ENCODE measurements around the gene SLC36A3. TPM values are rescaled to one million over a fixed set of nuclear protein-coding genes. Genes with fewer than 3 reads are reported as not detected.

The SLC36A3 gene
- total RNA-seq, result not detected

GRCh38 chr5:151303666-151304065 lies at the start of gene SLC36A3:
Gene SLC36A3 (minus strand): TSS chr5:151303766. CDS start chr5:151303354, 412 bp downstream.
- Histone ChIP-seq H3K4me3 (no peak within 1 kb of the TSS), H3K27me3 (peaks cover 23% of the 10 kb centered on the region), H3K4me1 (no peaks in the 10 kb centered on the region), H3K27ac (no peak within 1 kb of the TSS), H3K36me3 (no peaks in the 10 kb centered on the region), H3K9me3 (no peaks in the 10 kb centered on the region)
- WGBS, 2 donors (ENCODE audit: low coverage in 1 of 2), result 40% methylated on average over 1 of the region's 2 CpGs; no CpG with 5 or more reads in 1 of the 2 donors
- ATAC-seq, result no peak
- no peak for TF ChIP-seq POLR2AphosphoS5 (IDR thresholded peaks at IDR 0.05)
- no peak for TF ChIP-seq EP300 (IDR thresholded peaks at IDR 0.05)
- no peak for TF ChIP-seq CTCF (IDR thresholded peaks at IDR 0.05)
- TF ChIP-seq POLR2A (IDR thresholded peaks at IDR 0.05), result no peak

- no peaks in the 10 kb centered on the region for H3K27me3 ChIP-seq
- TF ChIP-seq CTCF (IDR thresholded peaks at IDR 0.05) (no peak), POLR2A (IDR thresholded peaks at IDR 0.05) (no peak)
- no peak overlapping the region for H3K4me3 ChIP-seq
- no peak for ATAC-seq
- H3K4me1 ChIP-seq, result no peaks in the 10 kb centered on the region
- no peak overlapping the region for H3K27ac ChIP-seq
- H3K36me3 ChIP-seq, result no peaks in the 10 kb centered on the region
- no peaks in the 10 kb centered on the region for H3K9me3 ChIP-seq
- WGBS, 2 donors (ENCODE audit: low coverage in 1 of 2), result 75% methylated on average over 1 of the region's 1 CpG; no CpG with 5 or more reads in 1 of the 2 donors
These were observed 48.1 kb upstream of the SLC36A3 start for GRCh38 chr5:151351671-151352070.

GRCh38 chr5:151348789-151349188 lies 45.2 kb upstream of the SLC36A3 start:
- TF ChIP-seq CTCF (IDR thresholded peaks at IDR 0.05) (no peak), POLR2AphosphoS5 (IDR thresholded peaks at IDR 0.05) (no peak), POLR2A (IDR thresholded peaks at IDR 0.05) (no peak), EP300 (IDR thresholded peaks at IDR 0.05) (no peak)
- Histone ChIP-seq H3K9me3 (no peaks in the 10 kb centered on the region), H3K4me3 (no peak overlapping the region), H3K27ac (no peak overlapping the region), H3K4me1 (peaks cover 0 to 12% (median 0%) of the 10 kb centered on the region in 3 donors), H3K36me3 (no peaks in the 10 kb centered on the region), H3K27me3 (no peaks in the 10 kb centered on the region)
- whole genome bisulfite sequencing, 2 donors (ENCODE audit: low coverage in 1 of 2), result 40 to 55% methylated on average over 6 of the region's 6 CpGs
- ATAC-seq, result no peak

GRCh38 chr5:151347369-151347768 lies 43.8 kb upstream of the SLC36A3 start, which contains the start of gene SLC36A2:
Gene SLC36A2 (minus strand): TSS chr5:151347559. CDS start chr5:151347460, 99 bp downstream.
- Histone ChIP-seq H3K4me3 (no peak within 1 kb of the TSS), H3K27me3 (peaks cover 10% of the 10 kb centered on the region), H3K9me3 (no peaks in the 10 kb centered on the region), H3K27ac (no peak within 1 kb of the TSS), H3K4me1 (peaks cover 0 to 12% (median 0%) of the 10 kb centered on the region in 3 donors), H3K36me3 (no peaks in the 10 kb centered on the region)
- 57 to 80% methylated on average over 1 to 5 of the region's 8 CpGs for WGBS, 2 donors (ENCODE audit: low coverage in 1 of 2)
- ATAC-seq, result no peak
- TF ChIP-seq POLR2A (IDR thresholded peaks at IDR 0.05) (no peak), CTCF (IDR thresholded peaks at IDR 0.05) (no peak), POLR2AphosphoS5 (IDR thresholded peaks at IDR 0.05) (no peak), EP300 (IDR thresholded peaks at IDR 0.05) (no peak)

- Histone ChIP-seq H3K27ac (no peak overlapping the region), H3K4me1 (peaks cover 0 to 12% (median 0%) of the 10 kb centered on the region in 3 donors), H3K36me3 (no peaks in the 10 kb centered on the region), H3K27me3 (peaks cover 12% of the 10 kb centered on the region), H3K9me3 (no peaks in the 10 kb centered on the region), H3K4me3 (no peak overlapping the region)
- no peak for ATAC-seq
- TF ChIP-seq POLR2AphosphoS5 (IDR thresholded peaks at IDR 0.05) (no peak), CTCF (IDR thresholded peaks at IDR 0.05) (no peak), POLR2A (IDR thresholded peaks at IDR 0.05) (no peak), EP300 (IDR thresholded peaks at IDR 0.05) (no peak)
- 12 to 32% methylated on average over 7 of the region's 8 CpGs for WGBS, 2 donors (ENCODE audit: low coverage in 1 of 2)
These were observed 42.4 kb upstream of the SLC36A3 start for GRCh38 chr5:151345808-151346478.

All from gastroesophageal sphincter (tissue), 4 donors.